DMS114 treated with DMSO at 0.1 percent for 48 hours (cell line): ENCODE data around the gene PCNX2.

Source experiments
- DNase-seq: peaks from one replicate; lab custom pipeline; 2025; ENCODE audit not compliant: unreplicated experiment; lab: John Stamatoyannopoulos, UW

Gene PCNX2

GRCh38 chr1:233320023-233320422 lies 24.5 kb upstream of the PCNX2 start:
- DNase-seq: no peak

GRCh38 chr1:233319272-233319671 lies 23.7 kb upstream of the PCNX2 start:
- no peak for DNase-seq

- no peak for DNase-seq
Measured at GRCh38 chr1:233316473-233316872, 20.9 kb upstream of the PCNX2 start.

GRCh38 chr1:233315718-233316301 lies 20.3 kb upstream of the PCNX2 start:
- no peak for DNase-seq

GRCh38 chr1:233313434-233314155 lies 18.1 kb upstream of the PCNX2 start:
- no peak for DNase-seq

- peak; percentile 33 for DNase-seq
Measured at GRCh38 chr1:233304489-233305102, 9.1 kb upstream of the PCNX2 start.

GRCh38 chr1:233300326-233300725 lies 4.8 kb upstream of the PCNX2 start:
- DNase-seq: no peak

GRCh38 chr1:233299450-233299849 lies 3.9 kb upstream of the PCNX2 start:
- no peak for DNase-seq

- DNase-seq: no peak
Measured at GRCh38 chr1:233295975-233296322, 424 bp upstream of the PCNX2 start.

- DNase-seq: no peak
Measured at GRCh38 chr1:233294913-233295236, 650 bp downstream of the PCNX2 start.

GRCh38 chr1:233293556-233294446 lies 1.7 kb downstream of the PCNX2 start:
- DNase-seq: no peak

- no peak for DNase-seq
Measured at GRCh38 chr1:233290396-233291034, 5.0 kb downstream of the PCNX2 start.

- no peak for DNase-seq
Measured at GRCh38 chr1:233289676-233290075, 5.8 kb downstream of the PCNX2 start.

- no peak for DNase-seq
Measured at GRCh38 chr1:233282582-233282886, 13.0 kb downstream of the PCNX2 start.

GRCh38 chr1:233281711-233282581 lies 13.6 kb downstream of the PCNX2 start:
- no peak for DNase-seq

- no peak for DNase-seq
Measured at GRCh38 chr1:233279971-233280370, 15.6 kb downstream of the PCNX2 start.

- no peak for DNase-seq
Measured at GRCh38 chr1:233278631-233279030, 16.9 kb downstream of the PCNX2 start.

GRCh38 chr1:233277637-233278606 lies 17.6 kb downstream of the PCNX2 start:
- no peak for DNase-seq

- DNase-seq: no peak
Measured at GRCh38 chr1:233269656-233270055, 25.9 kb downstream of the PCNX2 start.
